ENCODE data around the gene NPLOC4. TPM values are rescaled to one million over a fixed set of nuclear protein-coding genes. Genes with fewer than 3 reads are reported as not detected.

The NPLOC4 gene
- total and polyA plus RNA-seq, 9 of the 15 experiments (the other 6 are each of a cell fraction or from before 2014, with no cell fraction given): 1.5 to 116 (median 64.5) TPM

DNA sequence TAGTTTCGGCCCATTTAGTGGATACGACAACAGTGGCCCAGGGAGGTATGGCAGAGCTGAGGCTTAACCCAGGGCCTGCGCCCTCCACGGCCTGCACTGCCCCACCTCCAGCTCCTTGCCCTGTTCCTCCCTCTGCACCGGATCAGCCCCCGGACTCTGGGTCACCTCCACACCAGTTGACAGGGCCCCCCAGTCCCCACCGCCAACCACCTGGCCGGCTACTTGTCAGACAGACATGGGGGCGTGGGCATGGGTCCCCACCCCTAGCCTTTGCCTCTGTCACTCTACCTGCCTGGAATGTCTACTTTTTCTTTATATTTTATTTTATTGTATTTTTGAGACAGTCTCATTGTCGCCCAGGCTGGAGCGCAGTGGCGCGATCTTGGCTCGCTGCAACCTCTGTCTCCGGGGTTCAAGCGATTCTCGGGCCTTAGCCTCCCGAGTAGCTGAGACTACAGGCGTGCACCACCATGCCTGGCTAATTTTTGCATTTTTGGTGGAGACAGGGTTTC lies 121.3 kb downstream of the NPLOC4 start:
- TF ChIP-seq SP2 (IDR thresholded peaks at IDR 0.05; ENCODE audit: extremely low read depth, low read depth, low read length, poor library complexity, severe bottlenecking) (no peak), NFRKB (IDR thresholded peaks at IDR 0.05; ENCODE audit: low read depth) (no peak), NCOR1 (IDR thresholded peaks at IDR 0.05) (no peak), MTA3 (IDR thresholded peaks at IDR 0.05; ENCODE audit: borderline replicate concordance) (0 out of 2 replicates have a peak, but pooled peaks have one; percentile 7), MXD1 (CRISPR knock-in tag; IDR thresholded peaks at IDR 0.05; ENCODE audit: borderline replicate concordance, poor library complexity, severe bottlenecking) (no peak), ERF (CRISPR knock-in tag; IDR thresholded peaks at IDR 0.05) (no peak), PYGO2 (tag; IDR thresholded peaks at IDR 0.05) (no peak), ZNF165 (CRISPR knock-in tag; IDR thresholded peaks at IDR 0.05; ENCODE audit: borderline replicate concordance) (no peak), ZFP36 (IDR thresholded peaks at IDR 0.05; ENCODE audit: low read depth, low read length, partially characterized antibody) (no peak), ARID4B (CRISPR knock-in tag; IDR thresholded peaks at IDR 0.05) (0 out of 2 replicates have a peak, but pooled peaks have one; percentile 17), TBL1XR1 (IDR thresholded peaks at IDR 0.05; ENCODE audit: low read length in 2 of 2) (no peak), PRMT5 (CRISPR knock-in tag; IDR thresholded peaks at IDR 0.05) (no peak)
- TF ChIP-seq, protein P1, sequence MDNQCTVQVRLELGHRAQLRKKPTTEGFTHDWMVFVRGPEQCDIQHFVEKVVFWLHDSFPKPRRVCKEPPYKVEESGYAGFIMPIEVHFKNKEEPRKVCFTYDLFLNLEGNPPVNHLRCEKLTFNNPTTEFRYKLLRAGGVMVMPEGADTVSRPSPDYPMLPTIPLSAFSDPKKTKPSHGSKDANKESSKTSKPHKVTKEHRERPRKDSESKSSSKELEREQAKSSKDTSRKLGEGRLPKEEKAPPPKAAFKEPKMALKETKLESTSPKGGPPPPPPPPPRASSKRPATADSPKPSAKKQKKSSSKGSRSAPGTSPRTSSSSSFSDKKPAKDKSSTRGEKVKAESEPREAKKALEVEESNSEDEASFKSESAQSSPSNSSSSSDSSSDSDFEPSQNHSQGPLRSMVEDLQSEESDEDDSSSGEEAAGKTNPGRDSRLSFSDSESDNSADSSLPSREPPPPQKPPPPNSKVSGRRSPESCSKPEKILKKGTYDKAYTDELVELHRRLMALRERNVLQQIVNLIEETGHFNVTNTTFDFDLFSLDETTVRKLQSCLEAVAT (IDR thresholded peaks at IDR 0.05): no peak
- Histone ChIP-seq H4K20me1 (replicated peaks; ENCODE audit: control insufficient read depth, insufficient read depth, low read length) (peaks cover 17% of the 10 kb centered on the region), H3K27ac (ENCODE audit: extremely low read depth, low read depth, low read length) (peak overlapping the region; percentile 96; the same call in 1 of the 3 replicates), H3K4me2 (ENCODE audit: insufficient read depth, low read length) (peak overlapping the region; percentile 28; the same call in 1 of the 2 replicates), H3K27me3 (ENCODE audit: control insufficient read depth in 2 of 2, insufficient read depth in 2 of 2, low read length in 2 of 2) (no peaks in the 10 kb centered on the region), H3K4me3 (peak overlapping the region; percentile 36; the same call in 1 of the 2 replicates), H3K79me2 (ENCODE audit: control insufficient read depth, insufficient read depth, low read length) (peaks cover 21% of the 10 kb centered on the region), H3K36me3 (ENCODE audit: control insufficient read depth, insufficient read depth, low read length) (peaks cover 18% of the 10 kb centered on the region), H3K9me1 (ENCODE audit: control insufficient read depth, insufficient read depth, low read length) (peaks cover 6% of the 10 kb centered on the region), H3K9ac (ENCODE audit: insufficient read depth in 1 of 2, low read depth in 2 of 2, low read length in 2 of 2) (peak overlapping the region in 1 of 2 experiments; percentile 78; a peak in 3 of 4 replicates), H2AFZ (ENCODE audit: low read depth, low read length) (no peak overlapping the region), H3K9me3 (replicated peaks; ENCODE audit: control insufficient read depth, insufficient read depth, low read depth, low read length) (no peaks in the 10 kb centered on the region), H3K4me1 (replicated peaks in 1 of 2; ENCODE audit: control insufficient read depth in 2 of 2, insufficient read depth in 2 of 2, low read length in 2 of 2) (peaks cover 24 to 85% of the 10 kb centered on the region in 2 experiments)
- ATAC-seq (no peak), DNase-seq (ENCODE audit: extremely low read depth in 1 of 4, low spot score in 3 of 4) (no peak), FAIRE-seq (no peak)
- ChIA-PET CTCF (ENCODE audit: low intra/inter-chr PET ratio) (no interaction called here), POLR2A (interaction anchor here (0.6 kb wide), 3 partner anchors 22 to 365 kb away, joined by 3 read pairs; no protein-coding TSS in a partner anchor)
- 77% methylated on average over 19 of the region's 19 CpGs for WGBS (ENCODE audit: insufficient coverage, low coverage, missing lambda C conversion rate)
- in situ Hi-C loops (cut with MboI) (no loop called here), intact Hi-C loops (cut with micrococcal nuclease) (no loop called here)
- TSS peak; percentile 32 for BruUV-seq (replicated peaks)

Measured in K562 (cell line).